BJ (cell line): ENCODE results near the gene CASKIN1. TPM values are rescaled to one million over a fixed set of nuclear protein-coding genes. Genes with fewer than 3 reads are reported as not detected.

Experiments used
- CTCF ChIA-PET: fragments of 350-600 bp; formaldehyde crosslinking; extraction: SDS; loops from one replicate; lab custom pipeline; 2021; ENCODE audit warnings: antibody characterized with exemption, inconsistent platforms; lab: Yijun Ruan, JAX
- POLR2A ChIA-PET: fragments of 300-600 bp; sonication (Branson Sonifier 250); formaldehyde crosslinking; extraction: SDS; loops from one replicate; lab custom pipeline; 2021; ENCODE audit warnings: antibody characterized with exemption; lab: Charles Lee
- DNase-seq: peaks from one replicate; pipeline ENCODE4 v3.0.0-alpha.2; 2011; ENCODE audit warnings: low read depth
- H3K27me3 ChIP-seq: 2 replicates; pipeline ENCODE4 v1.6.0; 2011; ENCODE audit warnings: low read length; ENCODE audit not compliant: control insufficient read depth, insufficient read depth
- H3K36me3 ChIP-seq: 2 replicates; pipeline ENCODE4 v1.5.1; 2011; ENCODE audit warnings: low read length; ENCODE audit not compliant: control insufficient read depth, insufficient read depth
- H3K4me3 ChIP-seq: 2 replicates; pipeline ENCODE4 v1.5.1; 2011; ENCODE audit warnings: low read depth, mild to moderate bottlenecking, control low read depth, low read length
- CTCF ChIP-seq: IDR thresholded peaks from 2 replicates; pipeline ENCODE4 v1.5.1; 2011; ENCODE audit warnings: low read depth, mild to moderate bottlenecking, control low read depth, inconsistent platforms, low read length, moderate library complexity; ENCODE audit not compliant: insufficient read depth
- polyA plus RNA-seq: library from polyadenylated mRNA; depleted of rRNA; stranded (reverse); fragments of >200 nt; gene quantifications from 2 replicates; pipeline ENCODE4 v1.2.3, GENCODE V29; 2011

CASKIN1 gene
- polyA plus RNA-seq, 1 experiment, result 0.01 TPM

GRCh38 chr16:2233872-2234812 is 37.7 kb upstream of the CASKIN1 start:
- TF ChIP-seq CTCF, result no peak
- H3K27me3 ChIP-seq, result no peaks in the 10 kb centered on the region
- H3K36me3 ChIP-seq, result peaks cover 36% of the 10 kb centered on the region
- ChIA-PET POLR2A (no interaction called here), CTCF (no interaction called here)
- DNase-seq, result no peak
- no peak overlapping the region for H3K4me3 ChIP-seq

GRCh38 chr16:2233046-2233775 is 36.8 kb upstream of the CASKIN1 start:
- Histone ChIP-seq H3K27me3 (no peaks in the 10 kb centered on the region), H3K36me3 (peaks cover 43% of the 10 kb centered on the region), H3K4me3 (no peak overlapping the region)
- DNase-seq, result no peak
- no peak for TF ChIP-seq CTCF
- ChIA-PET POLR2A (no interaction called here), CTCF (no interaction called here)

- POLR2A ChIA-PET, result no interaction called here
Measured at GRCh38 chr16:2232094-2232990, 35.9 kb upstream of the CASKIN1 start.

GRCh38 chr16:2231016-2231931 is 34.9 kb upstream of the CASKIN1 start:
- no peak for DNase-seq
- TF ChIP-seq CTCF, result no peak
- no peak overlapping the region for H3K4me3 ChIP-seq
- CTCF ChIA-PET, result no interaction called here
- H3K36me3 ChIP-seq, result peaks cover 45% of the 10 kb centered on the region
- no peaks in the 10 kb centered on the region for H3K27me3 ChIP-seq
- POLR2A ChIA-PET, result no interaction called here

More at GRCh38 chr16:2232094-2232990, 35.9 kb upstream of the CASKIN1 start:
- no peak overlapping the region for H3K4me3 ChIP-seq
- H3K27me3 ChIP-seq, result no peaks in the 10 kb centered on the region
- H3K36me3 ChIP-seq, result peaks cover 44% of the 10 kb centered on the region
- TF ChIP-seq CTCF, result no peak
- no peak for DNase-seq
- CTCF ChIA-PET, result no interaction called here
